ENCODE measurements around the gene ZNF485.
"Not testable (repeated sequence)": the region's sequence is repeated elsewhere in the genome, so short reads cannot be mapped to it uniquely, and the experiment has no call there.

Gene ZNF485

GRCh38 chr10:43606323-43607198, at the start of gene ZNF485:
TSS of gene ZNF485 (plus strand) at chr10:43606438. CDS start at chr10:43607051, 613 bp downstream.
- no peak for FAIRE-seq

DNA sequence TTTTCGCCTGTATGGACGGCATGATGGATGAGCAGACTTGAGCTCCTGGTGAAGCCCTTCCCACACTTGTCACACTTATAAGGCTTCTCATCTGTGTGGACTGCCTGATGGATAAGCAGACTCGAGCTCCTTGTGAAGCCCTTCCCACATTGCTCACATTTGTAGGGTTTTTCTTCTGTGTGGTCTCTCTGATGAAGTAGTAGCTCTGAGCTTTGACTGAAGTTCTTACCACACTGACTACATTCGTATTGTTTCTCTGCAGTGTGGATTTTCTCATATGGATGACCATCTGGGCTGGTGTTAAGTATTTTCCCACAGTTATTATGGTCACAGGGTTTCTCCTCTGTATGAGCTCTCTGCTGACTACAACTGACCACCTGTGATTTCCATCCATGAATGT, 49.0 kb upstream of the ZNF485 start:
- FAIRE-seq = no peak

GRCh38 chr10:43569681-43570080, 36.6 kb upstream of the ZNF485 start:
- no peak for FAIRE-seq

DNA sequence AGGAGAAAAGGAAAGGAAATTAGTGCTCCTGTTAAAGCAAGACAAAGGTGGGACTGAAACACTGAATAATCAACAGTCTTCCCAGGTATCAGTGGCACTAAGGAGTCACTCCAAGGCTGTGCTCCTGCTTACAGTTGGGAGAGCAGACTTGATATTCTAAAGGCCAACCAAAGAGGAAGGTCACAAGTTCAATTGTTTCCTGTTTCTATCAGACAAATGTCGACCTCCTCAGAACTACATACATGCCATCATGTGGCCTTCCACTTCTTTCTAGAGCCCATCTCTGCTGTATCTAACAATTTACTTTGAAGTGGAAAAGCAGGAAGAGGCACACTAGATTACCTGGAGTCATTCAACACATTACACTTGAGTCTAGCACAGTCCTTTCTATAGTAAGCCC, 35.3 kb upstream of the ZNF485 start:
- no peak for FAIRE-seq

DNA sequence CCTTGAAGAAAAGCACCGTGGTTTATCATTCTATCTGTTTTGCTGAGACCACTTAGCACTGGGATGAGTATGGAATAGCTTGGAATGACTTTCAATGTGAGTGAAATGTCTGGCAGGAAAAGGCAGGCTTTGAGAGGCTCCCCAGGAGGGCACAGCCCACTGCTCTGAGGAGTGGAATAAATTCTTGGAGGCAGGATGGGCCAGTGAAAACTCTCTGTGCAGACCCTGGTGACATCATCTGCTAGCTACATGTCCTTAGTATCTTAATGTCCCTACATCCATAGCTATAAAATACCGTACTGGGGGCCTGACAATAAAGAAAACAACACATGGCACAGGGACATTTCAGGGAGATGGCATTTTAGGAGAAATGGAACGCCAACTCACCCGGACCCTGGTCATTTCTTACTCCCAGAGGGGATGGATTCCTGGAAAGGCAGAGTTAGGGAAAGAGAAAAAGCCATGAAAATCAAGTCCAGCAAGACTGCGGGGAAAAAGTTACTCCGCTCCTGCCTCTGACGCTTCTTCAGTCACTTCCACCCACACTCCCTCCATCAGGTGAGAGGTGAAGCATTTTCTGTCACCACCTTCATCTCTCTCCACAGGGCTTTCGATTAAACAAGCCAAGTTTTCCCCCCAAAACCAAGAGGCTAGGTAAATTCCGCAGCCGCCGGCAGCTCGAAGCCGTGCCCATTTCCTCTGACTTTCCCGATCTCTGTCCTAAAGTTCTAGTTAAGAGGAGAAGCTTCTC, 32.8 kb upstream of the ZNF485 start:
- FAIRE-seq = no peak

GRCh38 chr10:43574001-43574892, 32.0 kb upstream of the ZNF485 start, which contains the start of gene ZNF239:
TSS of gene ZNF239 (minus strand) at chr10:43574616. CDS start at chr10:43558079, 16,537 bp downstream.
- FAIRE-seq = no peak

DNA sequence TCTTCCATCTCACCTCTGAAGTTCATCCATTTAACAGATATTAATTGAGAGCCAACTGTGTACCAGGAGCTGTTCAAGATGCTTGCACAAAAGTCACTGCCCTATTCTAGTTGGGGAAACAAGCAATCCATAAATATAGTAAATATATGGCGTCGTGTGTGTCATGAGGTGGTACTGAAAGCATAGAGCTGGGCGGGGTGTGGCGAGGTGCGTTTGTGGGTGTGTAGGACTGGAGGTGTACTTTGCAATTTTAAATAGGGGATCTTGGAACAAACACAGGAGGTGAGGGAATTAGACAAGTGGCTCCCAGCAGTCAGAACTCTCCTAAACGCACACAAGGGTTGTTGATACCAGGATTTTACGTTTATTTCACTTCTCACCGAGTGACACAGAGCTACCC, 31.3 kb upstream of the ZNF485 start:
- no peak for FAIRE-seq

- FAIRE-seq = no peak
These were observed 30.2 kb upstream of the ZNF485 start for GRCh38 chr10:43576062-43576461.

DNA sequence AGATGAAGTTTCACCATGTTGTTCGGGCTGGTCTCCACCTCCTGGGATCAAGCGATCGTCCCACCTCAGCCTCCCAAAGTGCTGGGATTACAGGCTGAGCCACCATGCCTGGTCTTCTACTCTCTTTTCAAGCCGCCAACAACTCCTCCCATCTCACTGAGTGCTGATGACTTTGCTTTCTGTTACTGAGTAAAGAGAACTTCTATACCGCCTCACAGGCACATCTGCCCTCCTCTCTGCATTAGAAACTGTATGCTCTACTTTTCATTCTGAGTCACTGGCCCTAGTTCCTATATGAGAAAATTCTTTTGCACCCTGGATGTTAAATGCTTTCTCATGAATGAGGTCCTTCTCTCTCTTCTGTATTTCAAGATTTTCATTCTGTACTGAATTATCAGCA, 29.7 kb upstream of the ZNF485 start:
- FAIRE-seq = no peak

GRCh38 chr10:43584051-43584450, 22.2 kb upstream of the ZNF485 start:
- no peak for FAIRE-seq

DNA sequence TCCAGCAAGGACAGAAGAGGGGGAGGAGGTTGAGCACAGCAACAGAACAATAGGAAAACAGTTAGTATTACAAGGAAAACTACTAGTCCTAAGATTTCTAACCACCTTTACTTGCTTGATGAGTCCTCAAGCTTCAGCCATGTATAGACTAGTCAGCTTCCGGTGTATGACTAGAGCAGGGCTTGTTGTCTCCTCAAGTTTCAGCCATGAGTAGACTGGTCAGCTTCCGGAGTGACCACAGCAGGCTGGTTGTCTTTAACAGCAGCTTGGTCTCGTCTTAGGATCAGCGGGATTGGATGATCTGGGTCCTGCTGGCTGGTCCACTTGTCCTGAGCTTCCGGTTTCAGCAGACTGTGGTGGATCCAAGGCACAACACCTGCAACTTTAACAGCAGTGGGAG, 21.2 kb upstream of the ZNF485 start:
- no peak for FAIRE-seq

GRCh38 chr10:43585981-43586729, 20.1 kb upstream of the ZNF485 start:
- no peak for FAIRE-seq

DNA sequence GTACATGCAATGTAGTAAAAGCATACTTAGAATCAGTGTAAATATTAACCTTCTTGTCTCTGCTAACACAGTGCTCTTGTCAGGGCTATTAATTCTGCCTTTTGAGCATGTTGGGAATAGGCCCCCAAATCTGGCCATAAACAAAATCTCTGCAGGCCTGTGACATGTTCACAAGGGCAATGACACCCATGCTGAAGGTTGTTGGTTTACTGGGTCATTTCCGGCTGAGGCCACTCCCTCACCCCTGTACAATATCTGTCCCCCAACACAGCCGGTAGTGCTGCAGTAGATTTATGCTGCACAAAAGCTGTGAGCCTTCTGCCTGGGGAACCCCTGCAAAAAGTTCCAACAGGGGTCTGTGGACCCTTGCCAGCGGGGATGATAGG, 19.5 kb upstream of the ZNF485 start:
- FAIRE-seq = not testable (repeated sequence)

DNA sequence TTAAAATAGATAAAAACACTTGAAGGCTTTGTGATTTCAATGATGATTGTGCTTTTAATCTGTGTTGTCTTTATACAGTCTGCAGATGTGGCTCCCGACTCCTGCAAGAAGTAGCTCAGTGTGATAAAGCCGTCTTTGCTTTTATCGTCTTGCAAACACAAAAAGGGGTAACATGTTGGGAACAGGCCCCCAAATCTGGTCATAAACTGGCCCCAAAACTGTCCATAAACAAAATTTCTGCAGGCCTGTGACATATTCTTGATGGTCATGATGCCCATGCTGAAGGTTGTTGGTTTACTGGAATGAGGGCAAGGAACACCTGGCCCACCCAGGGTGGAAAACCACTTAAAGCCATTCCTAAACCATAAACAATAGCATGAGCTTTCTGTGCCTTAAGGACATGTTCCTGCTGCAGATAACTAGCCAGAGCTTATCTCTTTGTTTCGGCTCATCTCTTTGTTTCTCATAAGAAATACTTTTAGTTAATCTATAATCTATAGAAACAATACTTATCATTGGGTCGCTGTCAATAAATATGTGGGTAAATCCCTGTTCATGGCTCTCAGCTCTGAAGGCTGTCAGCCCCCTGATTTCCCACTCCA, 14.8 kb upstream of the ZNF485 start:
- FAIRE-seq = no peak

GRCh38 chr10:43594944-43595589, 11.2 kb upstream of the ZNF485 start:
- no peak for FAIRE-seq

DNA sequence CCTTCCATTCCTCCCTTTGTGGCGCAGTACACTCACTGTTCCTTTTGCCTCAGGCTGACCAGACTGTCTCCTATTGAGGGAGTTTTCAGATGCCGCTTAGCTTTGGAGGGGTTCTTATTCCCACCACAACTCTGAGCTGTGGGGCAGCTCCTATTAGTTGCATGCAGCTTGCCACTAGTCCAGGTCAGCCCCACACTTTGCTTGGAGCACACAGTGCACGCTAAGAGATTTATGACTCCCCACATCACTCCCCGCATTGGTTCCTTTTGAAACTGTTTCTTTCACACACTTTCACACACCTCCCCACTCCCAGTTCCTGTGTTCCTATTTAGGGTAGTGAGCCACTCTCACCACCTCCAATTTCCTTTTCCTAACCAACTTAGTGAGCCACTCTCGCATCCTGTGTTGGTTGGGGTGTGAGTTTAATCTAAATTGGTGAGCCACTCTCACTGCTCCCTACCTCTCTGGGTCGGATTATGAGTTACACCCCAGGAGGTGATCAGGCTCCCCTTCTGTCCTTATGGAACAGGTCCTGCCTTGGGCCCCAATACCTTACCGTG, 10.4 kb upstream of the ZNF485 start:
- no peak for FAIRE-seq

- no peak for FAIRE-seq
These were observed 9.7 kb upstream of the ZNF485 start for GRCh38 chr10:43596546-43596945.

DNA sequence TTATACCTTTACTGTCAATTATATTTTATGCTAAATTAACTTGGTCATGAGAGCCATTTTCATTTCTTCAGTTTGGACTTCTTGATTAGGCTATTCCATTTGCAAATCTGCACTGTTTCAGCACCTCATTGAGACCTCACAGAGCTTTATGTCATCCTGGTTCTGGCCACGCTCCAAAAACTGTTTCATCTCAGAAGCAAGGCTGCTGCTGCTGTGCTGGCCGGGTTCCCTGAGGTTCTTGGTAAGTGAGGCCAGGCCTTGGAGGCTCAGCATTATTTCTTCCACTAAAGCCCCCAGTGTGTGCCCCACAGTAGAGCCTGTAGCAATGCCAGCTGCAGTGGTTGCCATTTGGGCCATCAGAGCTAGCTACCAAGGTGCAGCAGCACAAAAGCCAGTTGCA, 7.8 kb upstream of the ZNF485 start:
- FAIRE-seq = no peak

DNA sequence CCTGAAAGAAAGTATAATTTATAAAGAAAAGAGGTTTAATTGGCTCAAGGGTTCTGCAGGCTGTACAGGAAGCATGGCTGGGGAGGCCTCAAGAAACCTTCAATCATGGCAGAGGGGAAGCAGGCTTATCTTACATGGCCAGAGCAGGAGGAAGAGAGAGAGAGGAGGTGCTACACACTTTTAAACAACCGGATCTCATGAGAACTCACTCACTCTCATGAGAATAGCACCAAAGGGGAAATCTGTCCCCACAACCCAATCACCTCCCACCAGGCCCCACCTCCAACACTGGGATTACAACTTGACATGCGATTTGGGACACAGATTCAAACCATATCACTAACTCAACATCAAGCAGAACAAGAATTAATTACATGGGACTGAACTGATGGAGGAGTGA, 6.9 kb upstream of the ZNF485 start:
- no peak for FAIRE-seq

DNA sequence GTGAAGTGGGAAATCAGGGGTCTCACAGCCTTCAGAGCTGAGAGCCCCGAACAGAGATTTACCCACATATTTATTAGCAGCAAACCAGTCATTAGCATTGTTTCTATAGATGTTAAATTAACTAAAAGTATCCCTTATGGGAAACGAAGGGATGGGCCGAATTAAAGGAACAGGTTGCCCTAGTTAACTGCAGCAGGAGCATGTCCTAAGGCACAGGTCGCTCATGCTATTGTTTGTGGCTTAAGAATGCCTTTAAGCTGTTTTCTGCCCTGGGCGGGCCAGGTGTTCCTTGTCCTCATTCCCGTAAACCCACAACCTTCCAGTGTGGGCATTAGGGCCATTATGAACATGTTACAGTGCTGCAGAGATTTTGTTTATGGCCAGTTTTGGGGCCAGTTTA, 4.7 kb upstream of the ZNF485 start:
- FAIRE-seq = not testable (repeated sequence)

DNA sequence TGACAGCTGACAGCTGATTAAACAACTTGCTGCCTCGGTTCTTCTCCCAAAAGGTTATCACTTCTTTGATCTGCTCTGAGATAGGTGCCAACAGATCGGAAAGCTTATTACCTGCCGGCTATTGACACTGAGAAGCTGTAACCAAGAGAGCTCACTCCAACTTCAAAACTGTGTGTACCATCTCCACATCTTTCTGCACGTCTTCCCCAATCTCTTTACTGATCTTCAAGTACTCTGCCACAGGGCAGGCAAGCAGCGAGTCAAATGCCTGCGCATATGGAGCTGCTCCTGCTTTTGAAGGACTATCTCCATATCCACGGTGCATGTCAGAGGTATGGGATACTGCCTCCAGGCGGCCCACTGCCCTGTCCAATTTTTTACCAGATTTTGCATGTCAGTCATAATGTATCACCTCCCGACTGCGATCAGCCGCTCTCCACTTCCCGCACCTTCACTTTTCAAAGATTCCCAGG, 352 bp upstream of the ZNF485 start:
- FAIRE-seq = no peak
